ENCODE data around the gene SLC49A4. TPM values are rescaled to one million over a fixed set of nuclear protein-coding genes. Genes with fewer than 3 reads are reported as not detected.

Gene SLC49A4
- total and polyA plus RNA-seq, 2 donors (not counting 1 experiment from before 2014, with no cell fraction given) = 2.5 to 20.0 TPM

DNA sequence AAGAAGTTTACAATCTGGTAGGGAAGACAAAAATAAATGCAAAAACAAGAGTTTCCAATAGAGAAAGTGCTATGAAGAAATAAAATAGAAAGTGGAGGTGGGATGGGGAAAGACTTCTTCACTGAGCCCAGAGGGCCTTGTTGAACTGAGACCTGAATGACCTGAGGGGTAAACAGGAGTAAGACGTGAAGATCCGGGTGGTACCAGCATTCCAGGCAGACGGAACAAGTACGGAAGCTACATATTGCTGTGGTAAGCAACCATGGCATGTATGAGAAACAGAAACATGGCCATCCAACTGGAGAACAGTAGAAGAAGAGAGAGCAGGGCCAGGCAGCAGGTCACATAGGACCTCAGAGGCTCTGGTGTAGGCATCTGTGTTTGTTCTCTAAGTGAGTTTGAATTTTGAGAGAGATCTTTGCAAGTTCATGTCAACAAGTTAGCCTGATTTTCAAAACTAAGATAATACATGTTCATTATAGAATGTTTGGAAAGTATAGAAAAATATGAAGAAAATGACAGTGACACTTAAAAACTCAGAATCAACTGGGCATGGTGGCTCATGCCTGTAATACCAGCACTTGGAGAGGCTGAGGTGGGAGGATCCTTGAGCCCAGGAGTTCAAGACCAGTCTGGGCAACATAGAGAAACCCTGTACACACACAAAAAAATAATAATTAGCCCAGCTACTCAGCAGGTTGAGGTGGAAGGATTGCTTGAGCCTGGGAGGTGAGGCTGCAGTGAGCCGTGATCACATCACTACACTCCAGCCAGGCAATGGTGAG, 64.3 kb downstream of the SLC49A4 start:
- no peak overlapping the region for H3K27ac Mint-ChIP-seq
- no peak for ATAC-seq (ENCODE audit: low read depth)
- no peaks in the 10 kb centered on the region for H3K9me3 Mint-ChIP-seq (ENCODE audit: insufficient read depth)
- TF ChIP-seq, protein P1, sequence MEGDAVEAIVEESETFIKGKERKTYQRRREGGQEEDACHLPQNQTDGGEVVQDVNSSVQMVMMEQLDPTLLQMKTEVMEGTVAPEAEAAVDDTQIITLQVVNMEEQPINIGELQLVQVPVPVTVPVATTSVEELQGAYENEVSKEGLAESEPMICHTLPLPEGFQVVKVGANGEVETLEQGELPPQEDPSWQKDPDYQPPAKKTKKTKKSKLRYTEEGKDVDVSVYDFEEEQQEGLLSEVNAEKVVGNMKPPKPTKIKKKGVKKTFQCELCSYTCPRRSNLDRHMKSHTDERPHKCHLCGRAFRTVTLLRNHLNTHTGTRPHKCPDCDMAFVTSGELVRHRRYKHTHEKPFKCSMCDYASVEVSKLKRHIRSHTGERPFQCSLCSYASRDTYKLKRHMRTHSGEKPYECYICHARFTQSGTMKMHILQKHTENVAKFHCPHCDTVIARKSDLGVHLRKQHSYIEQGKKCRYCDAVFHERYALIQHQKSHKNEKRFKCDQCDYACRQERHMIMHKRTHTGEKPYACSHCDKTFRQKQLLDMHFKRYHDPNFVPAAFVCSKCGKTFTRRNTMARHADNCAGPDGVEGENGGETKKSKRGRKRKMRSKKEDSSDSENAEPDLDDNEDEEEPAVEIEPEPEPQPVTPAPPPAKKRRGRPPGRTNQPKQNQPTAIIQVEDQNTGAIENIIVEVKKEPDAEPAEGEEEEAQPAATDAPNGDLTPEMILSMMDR (IDR thresholded peaks at IDR 0.05) = no peak
- TF ChIP-seq EZH2 (IDR thresholded peaks at IDR 0.05; ENCODE audit: borderline replicate concordance, insufficient read depth, low read depth, low read length, poor library complexity, severe bottlenecking) = no peak
- Histone ChIP-seq H4K20me1 (ENCODE audit: control insufficient read depth, insufficient read depth, low read length, poor library complexity, severe bottlenecking) (no peaks in the 10 kb centered on the region), H3K4me1 (ENCODE audit: control insufficient read depth in 2 of 2, insufficient read depth in 2 of 2, low read length in 2 of 2) (no peaks in the 10 kb centered on the region), H3K4me3 (ENCODE audit: control extremely low read depth in 1 of 5, extremely low read depth in 1 of 5, insufficient read depth in 1 of 5, low read depth in 2 of 5, low read length in 4 of 5) (no peak overlapping the region), H3K4me2 (replicated peaks; ENCODE audit: low read depth, low read length, poor library complexity, severe bottlenecking) (no peak overlapping the region), H3K79me2 (ENCODE audit: control insufficient read depth, insufficient read depth, low read length) (no peaks in the 10 kb centered on the region), H3K27me3 (replicated peaks in 1 of 4; ENCODE audit: control extremely low read depth in 1 of 4, control insufficient read depth in 3 of 4, insufficient read depth in 4 of 4, low read length in 3 of 4) (no peaks in the 10 kb centered on the region), H3K9ac (ENCODE audit: low read length) (no peak overlapping the region), H3K27ac (ENCODE audit: low read length in 2 of 2) (no peak overlapping the region), H2AFZ (ENCODE audit: insufficient read depth, low read depth, low read length, poor library complexity, severe bottlenecking) (no peak overlapping the region), H3K36me3 (replicated peaks in 1 of 2; ENCODE audit: control extremely low read depth in 1 of 2, control insufficient read depth in 1 of 2, extremely low read depth in 1 of 2, insufficient read depth in 2 of 2, low read length in 1 of 2) (peaks cover 0 to 12% of the 10 kb centered on the region in 2 experiments), H3K9me3 (ENCODE audit: control extremely low read depth in 1 of 3, control insufficient read depth in 2 of 3, insufficient read depth in 1 of 3, low read length in 2 of 3) (no peaks in the 10 kb centered on the region)
- DNase-seq = no peak
- no peaks in the 10 kb centered on the region for H3K4me1 Mint-ChIP-seq
- 98% methylated on average over 4 of the region's 5 CpGs for WGBS (ENCODE audit: insufficient coverage)
- POLR2A ChIA-PET = no interaction called here
- intact Hi-C loops (cut with micrococcal nuclease) = no loop called here
- CTCF ChIA-PET = no interaction called here
- H3K27me3 Mint-ChIP-seq = no peaks in the 10 kb centered on the region
- H3K4me3 Mint-ChIP-seq = no peak overlapping the region

DNA sequence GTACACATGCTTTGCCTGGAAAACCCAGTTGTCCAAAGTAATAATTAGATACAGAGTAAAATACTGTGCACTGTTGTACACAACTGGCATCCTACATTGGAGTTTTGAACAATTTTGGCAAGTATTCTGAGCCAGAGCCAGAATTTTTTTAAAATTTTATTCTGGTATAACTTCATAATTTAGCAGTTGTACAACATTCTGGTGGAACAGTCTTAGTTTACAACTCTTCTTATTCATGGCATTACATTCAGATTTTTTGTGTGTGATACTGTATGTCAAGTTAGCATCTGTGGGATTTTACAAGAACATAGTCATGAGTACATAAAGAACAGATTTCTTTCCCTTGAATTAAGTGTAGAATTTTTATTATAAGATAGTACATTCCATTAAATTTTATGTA, 67.5 kb downstream of the SLC49A4 start:
- intact Hi-C loops (cut with micrococcal nuclease) = no loop called here
- no peak for ATAC-seq (ENCODE audit: low read depth)
- CTCF ChIA-PET = no interaction called here

More for the DNA sequence above, 67.5 kb downstream of the SLC49A4 start:
- H3K4me1 Mint-ChIP-seq = no peaks in the 10 kb centered on the region
- no peaks in the 10 kb centered on the region for H3K27me3 ChIP-seq (replicated peaks in 1 of 4; ENCODE audit: control extremely low read depth in 1 of 4, control insufficient read depth in 3 of 4, insufficient read depth in 4 of 4, low read length in 3 of 4)
- H3K79me2 ChIP-seq (ENCODE audit: control insufficient read depth, insufficient read depth, low read length) = no peaks in the 10 kb centered on the region
- H3K4me3 ChIP-seq (ENCODE audit: control extremely low read depth in 1 of 5, extremely low read depth in 1 of 5, insufficient read depth in 1 of 5, low read depth in 2 of 5, low read length in 4 of 5) = no peak overlapping the region
- H3K9ac ChIP-seq (ENCODE audit: low read length) = no peak overlapping the region
- peaks cover 0 to 12% of the 10 kb centered on the region in 2 experiments for H3K36me3 ChIP-seq (replicated peaks in 1 of 2; ENCODE audit: control extremely low read depth in 1 of 2, control insufficient read depth in 1 of 2, extremely low read depth in 1 of 2, insufficient read depth in 2 of 2, low read length in 1 of 2)
- no peak for DNase-seq
- H3K9me3 ChIP-seq (ENCODE audit: control extremely low read depth in 1 of 3, control insufficient read depth in 2 of 3, insufficient read depth in 1 of 3, low read length in 2 of 3) = no peaks in the 10 kb centered on the region
- POLR2A ChIA-PET = no interaction called here
- H3K4me3 Mint-ChIP-seq = no peak overlapping the region
- H4K20me1 ChIP-seq (ENCODE audit: control insufficient read depth, insufficient read depth, low read length, poor library complexity, severe bottlenecking) = no peaks in the 10 kb centered on the region
- H3K4me2 ChIP-seq (replicated peaks; ENCODE audit: low read depth, low read length, poor library complexity, severe bottlenecking) = no peak overlapping the region
- no peaks in the 10 kb centered on the region for H3K27me3 Mint-ChIP-seq
- no peak overlapping the region for H2AFZ ChIP-seq (ENCODE audit: insufficient read depth, low read depth, low read length, poor library complexity, severe bottlenecking)
- no peak overlapping the region for H3K27ac Mint-ChIP-seq
- TF ChIP-seq, protein P1 (IDR thresholded peaks at IDR 0.05) = no peak
- TF ChIP-seq EZH2 (IDR thresholded peaks at IDR 0.05; ENCODE audit: borderline replicate concordance, insufficient read depth, low read depth, low read length, poor library complexity, severe bottlenecking) = no peak
- no peaks in the 10 kb centered on the region for H3K4me1 ChIP-seq (ENCODE audit: control insufficient read depth in 2 of 2, insufficient read depth in 2 of 2, low read length in 2 of 2)
- no peak overlapping the region for H3K27ac ChIP-seq (ENCODE audit: low read length in 2 of 2)
- H3K9me3 Mint-ChIP-seq (ENCODE audit: insufficient read depth) = no peaks in the 10 kb centered on the region

Data from B cell (primary cell).